ENCODE measurements around the gene CXorf65.
A peak's percentile ranks its signal among the peaks of the same experiment; 100 is the strongest.

The CXorf65 gene

DNA sequence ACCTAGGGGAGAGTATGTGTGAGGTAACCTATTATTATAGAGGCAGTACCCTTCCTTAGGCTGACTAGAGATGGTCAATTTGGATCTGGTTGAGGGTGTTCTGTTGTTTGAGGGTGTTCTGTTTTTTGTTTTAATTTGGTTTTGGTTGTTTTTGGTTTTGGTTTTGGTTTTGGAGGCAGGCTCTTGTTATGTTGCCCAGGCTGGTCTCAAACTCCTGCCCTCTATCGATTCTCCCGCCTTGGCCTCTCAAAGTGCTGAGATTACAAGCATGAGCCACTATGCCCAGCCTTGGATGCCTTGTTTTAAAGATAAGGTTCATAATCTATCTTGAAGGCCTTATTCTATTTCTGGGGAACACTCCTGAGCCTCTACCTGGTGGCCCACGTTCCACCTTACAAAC is 912 bp downstream of the CXorf65 start:
- no peak for DNase-seq

DNA sequence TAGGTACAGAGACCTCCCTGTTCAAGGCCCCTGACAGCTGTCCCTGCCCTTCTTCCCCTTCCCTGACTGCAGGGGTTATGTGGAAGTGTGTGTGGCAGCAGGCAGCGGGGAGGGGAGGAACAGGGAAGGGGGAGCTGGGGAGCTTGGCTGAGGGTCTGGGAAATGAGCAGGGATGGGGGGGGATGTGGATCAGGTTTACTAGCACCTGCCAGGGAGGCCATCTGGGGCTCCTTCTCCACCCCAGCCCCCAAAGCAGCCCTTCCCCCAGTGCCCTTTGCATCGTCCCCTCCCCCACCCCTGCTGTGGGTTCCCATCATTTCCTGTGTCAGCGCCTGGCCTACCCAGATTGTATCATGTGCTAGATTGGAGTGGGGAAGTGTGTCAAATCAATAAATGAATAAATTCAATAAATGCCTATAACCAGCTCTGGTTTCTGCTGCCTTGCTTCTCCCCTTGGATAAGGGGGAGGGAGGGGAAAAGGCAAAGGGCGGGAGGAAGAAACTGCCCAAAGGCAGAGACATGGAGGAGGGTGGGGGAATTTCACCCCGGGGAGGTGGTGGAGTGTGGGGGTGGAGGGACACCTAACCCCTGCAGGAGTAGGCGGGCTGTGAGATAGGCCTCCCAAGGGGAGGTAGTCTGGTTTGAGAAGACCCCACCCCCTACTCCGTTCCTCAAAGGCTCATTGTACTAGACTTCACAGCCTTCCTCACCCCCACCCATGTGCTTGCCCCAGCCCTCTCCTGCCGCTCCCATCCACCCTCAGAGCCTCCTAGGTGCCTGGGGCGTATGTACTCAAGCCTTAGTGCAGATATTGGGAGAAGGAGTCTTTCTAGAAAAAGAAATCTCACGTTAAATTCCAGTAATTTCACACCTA is 3.2 kb downstream of the CXorf65 start:
- no peak for DNase-seq

DNA sequence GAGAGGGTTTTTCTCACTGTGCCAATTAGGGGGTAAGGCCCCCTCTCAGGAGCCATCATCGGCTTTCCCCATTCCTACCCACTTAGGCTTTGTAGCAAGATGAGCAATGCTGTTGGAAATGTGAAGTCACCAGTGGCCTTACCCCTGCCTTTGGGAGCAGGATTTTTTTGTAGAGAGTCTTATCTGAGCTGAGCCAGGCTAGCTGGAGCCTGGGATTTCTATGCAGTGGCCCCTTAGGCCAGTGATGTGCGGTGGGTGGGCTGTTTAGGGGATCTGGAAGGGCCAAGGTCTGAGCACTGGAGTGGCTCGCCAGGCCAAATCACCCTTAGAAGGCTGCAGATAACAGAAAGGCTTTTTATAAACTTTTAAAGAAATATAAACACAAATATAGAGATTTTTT is 4.2 kb downstream of the CXorf65 start:
- DNase-seq = no peak

DNA sequence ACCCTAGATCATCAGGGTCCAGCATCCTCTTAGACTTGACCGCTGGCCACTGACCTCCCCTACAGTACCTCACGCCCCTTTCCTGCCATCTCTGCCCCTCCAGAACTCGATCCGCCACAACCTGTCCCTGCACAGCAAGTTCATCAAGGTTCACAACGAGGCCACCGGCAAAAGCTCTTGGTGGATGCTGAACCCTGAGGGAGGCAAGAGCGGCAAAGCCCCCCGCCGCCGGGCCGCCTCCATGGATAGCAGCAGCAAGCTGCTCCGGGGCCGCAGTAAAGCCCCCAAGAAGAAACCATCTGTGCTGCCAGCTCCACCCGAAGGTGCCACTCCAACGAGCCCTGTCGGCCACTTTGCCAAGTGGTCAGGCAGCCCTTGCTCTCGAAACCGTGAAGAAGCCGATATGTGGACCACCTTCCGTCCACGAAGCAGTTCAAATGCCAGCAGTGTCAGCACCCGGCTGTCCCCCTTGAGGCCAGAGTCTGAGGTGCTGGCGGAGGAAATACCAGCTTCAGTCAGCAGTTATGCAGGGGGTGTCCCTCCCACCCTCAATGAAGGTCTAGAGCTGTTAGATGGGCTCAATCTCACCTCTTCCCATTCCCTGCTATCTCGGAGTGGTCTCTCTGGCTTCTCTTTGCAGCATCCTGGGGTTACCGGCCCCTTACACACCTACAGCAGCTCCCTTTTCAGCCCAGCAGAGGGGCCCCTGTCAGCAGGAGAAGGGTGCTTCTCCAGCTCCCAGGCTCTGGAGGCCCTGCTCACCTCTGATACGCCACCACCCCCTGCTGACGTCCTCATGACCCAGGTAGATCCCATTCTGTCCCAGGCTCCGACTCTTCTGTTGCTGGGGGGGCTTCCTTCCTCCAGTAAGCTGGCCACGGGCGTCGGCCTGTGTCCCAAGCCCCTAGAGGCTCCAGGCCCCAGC is 5.7 kb downstream of the CXorf65 start:
- no peak for DNase-seq

DNA sequence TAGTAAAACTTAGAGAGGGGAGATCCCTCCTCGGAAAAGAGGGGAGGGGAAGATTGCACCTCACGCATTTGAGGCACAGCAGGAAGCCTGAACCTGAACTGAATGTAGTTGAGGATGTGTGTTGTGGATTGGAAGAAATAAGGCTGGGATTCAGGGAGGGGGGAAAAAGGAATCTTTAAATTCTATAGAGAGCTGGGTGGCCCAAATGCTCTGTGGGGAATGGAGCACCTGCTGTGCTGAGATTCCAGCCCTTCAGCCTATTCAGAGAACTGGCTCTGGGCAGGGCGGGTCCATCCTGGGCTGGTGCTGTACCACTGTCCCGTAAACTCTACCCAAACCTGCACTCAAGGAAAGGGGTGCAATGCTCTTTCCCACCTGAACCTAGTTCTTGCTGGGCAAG is 6.8 kb downstream of the CXorf65 start:
- no peak for DNase-seq

DNA sequence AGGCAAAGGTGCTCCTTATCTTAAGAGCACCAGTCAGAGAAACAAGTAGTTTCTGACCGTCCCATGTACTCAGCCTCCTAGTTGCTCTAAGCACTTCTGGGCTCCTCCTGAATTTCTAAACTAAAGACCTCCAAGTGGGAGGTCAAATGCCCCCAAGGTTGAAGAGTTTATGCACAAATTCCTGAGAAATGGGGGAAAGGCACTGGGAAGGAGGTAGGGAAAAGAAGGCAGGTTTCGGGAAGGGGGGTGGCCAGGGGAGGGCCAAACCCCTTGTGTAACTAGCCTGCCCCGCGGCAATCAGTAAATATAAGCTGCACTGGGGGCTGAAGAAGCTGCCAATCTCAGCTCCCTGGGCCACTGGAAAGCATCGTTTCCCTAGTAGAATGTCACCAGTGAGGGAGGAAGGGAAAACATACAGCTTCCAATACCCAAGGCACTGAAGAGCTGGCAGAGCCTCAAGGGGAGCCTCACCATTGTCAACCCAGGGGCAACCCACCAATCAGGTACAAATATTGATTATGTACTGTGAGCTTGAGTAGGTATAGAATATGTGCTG is 7.5 kb downstream of the CXorf65 start:
- DNase-seq = no peak

DNA sequence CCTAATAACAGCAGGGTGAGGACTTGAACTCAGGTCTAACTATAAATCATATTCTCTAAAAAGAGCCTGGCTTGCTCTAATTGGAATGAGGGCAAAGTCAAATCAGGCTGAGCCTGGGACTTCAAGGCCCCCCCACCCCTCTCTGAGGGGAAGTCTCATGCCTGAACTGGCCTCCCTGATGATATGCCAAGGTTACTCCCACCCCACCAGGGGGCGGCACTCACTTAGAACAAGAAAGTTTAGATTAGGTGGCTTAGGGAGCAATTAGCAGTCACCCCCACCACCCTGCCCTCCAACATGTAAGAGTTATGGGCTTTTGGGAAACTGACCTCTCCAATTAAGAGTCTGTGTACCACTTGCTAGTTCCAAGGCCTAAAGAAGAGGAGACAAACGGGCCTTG is 8.2 kb downstream of the CXorf65 start:
- DNase-seq = peak; percentile 67

DNA sequence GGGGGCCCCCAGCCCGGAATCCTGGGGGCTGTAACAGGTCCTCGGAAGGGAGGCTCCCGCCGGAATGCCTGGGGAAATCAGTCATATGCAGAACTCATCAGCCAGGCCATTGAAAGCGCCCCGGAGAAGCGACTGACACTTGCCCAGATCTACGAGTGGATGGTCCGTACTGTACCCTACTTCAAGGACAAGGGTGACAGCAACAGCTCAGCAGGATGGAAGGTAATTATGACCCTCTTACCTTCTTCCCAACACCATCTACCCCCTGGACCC is 9.8 kb downstream of the CXorf65 start:
- DNase-seq = no peak

DNA sequence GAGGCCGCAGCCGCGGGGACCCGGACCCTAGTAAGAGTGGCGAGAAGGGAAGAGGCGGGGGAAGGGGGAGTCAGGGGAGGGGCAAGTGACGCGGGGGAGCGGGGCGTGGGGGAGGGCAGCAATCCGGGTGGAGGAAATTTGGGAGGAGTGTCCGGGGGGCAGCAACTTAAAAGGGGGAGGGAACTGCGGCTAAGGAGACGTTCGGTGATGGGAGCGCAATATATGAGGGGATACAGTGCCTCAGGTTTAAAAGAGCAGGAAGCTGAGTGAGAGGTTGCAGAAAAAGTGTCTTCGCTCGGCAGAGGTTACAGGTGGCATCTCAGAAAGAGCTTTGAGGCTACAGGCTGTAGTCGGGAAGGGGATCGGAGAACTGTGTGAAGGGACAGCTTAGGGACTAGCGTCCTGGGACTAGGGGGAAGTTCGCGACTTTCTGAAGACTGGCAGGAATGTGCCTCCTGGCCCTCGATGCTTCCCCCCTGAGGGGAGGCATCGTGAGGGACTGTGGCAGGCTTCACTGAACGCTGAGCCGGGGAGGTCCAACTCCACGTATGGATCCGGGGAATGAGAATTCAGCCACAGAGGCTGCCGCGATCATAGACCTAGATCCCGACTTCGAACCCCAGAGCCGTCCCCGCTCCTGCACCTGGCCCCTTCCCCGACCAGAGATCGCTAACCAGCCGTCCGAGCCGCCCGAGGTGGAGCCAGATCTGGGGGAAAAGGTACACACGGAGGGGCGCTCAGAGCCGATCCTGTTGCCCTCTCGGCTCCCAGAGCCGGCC is 10.4 kb downstream of the CXorf65 start:
- DNase-seq = peak; percentile 6

DNA sequence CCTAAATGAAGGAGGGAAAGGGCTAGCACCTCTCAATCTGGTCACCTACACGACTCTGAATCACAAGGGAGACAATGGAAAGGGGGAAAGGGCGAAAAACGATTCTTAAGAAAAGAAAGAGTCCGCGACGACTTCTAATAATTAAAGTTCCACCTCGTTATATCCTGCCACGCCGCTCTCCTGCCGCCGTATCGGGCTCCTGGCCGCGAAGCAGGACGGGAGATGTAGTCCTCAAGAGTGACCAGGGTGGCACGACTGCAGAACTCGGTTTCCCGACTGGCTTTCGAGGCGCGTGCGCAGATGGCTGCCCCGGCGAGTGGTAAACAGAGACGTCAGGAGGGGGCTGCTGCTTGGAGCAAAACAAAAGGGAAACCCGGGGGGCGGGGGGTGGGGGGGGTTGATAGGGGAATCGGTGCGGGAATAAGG is 11.0 kb downstream of the CXorf65 start, which contains the start of gene FOXO4:
Gene FOXO4, plus strand, starts transcription at position 297 of the 426 bp plus-strand sequence. CDS start 678 bp downstream, outside the sequence.
- DNase-seq = peak; percentile 84

DNA sequence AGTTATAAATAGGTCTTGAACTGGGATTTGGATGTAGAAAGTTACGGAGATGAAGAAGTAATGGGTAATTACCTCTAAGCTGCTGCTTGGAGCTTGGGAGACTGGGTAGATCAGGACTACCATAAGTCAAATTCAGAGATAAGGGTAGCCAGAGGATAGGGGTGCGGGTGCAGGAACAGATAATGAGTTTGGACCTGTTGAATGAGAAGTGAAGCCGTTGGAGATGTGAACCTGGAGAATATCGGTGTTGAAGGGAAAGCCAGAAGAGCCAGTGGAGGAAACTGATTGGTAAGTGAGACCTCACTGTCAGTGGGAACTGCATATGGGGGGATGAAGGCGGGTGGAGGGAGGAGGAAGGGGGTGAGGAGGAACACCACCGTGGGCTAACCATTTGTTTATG is 11.5 kb downstream of the CXorf65 start:
- no peak for DNase-seq

DNA sequence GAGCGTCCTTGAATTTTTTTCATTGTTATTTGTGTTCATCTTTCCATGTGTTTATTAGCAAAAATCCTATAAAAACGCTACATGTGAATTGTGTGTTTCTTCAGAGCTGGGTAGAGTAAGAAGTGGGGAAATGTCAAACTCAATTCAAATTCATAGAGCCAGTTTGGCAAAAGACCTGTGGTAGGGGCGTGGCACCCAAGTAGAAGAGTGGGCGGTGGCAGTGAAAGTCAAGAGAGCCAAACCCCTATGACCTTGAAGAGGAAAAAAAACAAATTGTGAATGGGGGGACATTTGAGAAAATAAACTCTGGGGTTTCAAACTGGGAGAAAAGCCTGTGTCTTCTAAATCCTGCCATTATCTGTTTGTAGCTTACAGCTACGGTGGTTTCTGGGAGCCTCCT is 15.3 kb downstream of the CXorf65 start:
- DNase-seq = no peak

DNA sequence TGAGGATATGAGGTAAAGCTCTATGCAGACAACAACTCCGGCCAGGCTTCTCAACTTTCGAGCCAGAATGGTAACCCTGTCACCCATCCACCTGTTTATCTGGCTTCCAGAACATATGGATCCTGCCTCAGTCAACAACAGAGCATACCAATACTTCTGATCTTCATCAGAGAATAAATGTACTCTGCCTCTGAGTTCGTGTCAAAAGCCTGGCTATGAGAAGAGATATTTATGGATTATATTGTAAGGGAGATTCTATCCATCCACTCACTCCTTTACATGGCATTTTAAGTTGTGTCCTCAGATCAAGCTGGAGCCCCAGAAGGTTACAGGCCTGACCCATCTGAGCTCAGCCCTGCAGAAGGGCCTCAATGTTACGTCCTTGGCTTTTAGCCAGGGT is 20.6 kb downstream of the CXorf65 start:
- DNase-seq = no peak

DNA sequence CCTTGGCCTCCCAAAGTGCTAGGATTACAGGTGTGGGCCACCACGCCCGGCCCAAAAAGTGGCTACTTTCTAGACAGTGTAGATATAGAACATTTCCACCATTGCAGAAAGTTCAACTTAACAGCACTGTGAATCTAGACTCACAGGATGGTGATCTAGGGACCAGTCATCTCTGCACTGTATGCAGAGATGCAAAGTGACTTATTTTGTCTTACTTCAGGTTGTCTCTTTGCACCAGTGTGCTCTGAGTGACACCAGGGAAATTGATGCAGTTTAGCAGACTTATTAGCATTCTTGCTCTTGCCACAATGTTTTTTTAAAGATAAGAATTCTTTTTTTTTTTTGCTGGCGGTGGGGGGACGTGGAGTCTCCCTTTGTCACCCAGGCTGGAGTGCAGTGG is 23.7 kb downstream of the CXorf65 start:
- DNase-seq = no peak

DNA sequence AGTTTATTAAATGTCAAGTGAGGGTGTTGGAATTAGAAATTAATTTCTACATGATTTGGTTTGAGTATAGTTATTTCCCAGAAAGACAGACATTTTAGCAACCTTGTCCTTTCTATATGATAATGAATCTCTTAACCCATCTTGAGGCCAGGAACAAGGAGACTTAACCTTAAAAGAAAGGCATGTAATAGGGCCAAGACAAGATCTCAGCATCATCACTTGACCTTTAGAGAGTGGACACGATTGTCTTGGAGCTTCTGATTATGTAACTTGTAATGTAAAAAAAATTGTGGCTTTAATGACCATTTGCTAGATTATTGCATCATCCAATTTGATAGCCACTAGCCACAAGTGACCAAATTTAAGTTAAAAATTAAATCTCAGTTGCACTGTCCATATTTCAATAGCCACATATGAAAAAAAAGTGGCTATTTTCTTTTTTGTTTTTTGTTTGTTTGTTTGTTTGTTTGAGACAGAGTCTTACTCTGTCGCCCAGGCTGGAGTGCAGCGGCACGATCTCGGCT is 24.4 kb downstream of the CXorf65 start:
- no peak for DNase-seq

DNA sequence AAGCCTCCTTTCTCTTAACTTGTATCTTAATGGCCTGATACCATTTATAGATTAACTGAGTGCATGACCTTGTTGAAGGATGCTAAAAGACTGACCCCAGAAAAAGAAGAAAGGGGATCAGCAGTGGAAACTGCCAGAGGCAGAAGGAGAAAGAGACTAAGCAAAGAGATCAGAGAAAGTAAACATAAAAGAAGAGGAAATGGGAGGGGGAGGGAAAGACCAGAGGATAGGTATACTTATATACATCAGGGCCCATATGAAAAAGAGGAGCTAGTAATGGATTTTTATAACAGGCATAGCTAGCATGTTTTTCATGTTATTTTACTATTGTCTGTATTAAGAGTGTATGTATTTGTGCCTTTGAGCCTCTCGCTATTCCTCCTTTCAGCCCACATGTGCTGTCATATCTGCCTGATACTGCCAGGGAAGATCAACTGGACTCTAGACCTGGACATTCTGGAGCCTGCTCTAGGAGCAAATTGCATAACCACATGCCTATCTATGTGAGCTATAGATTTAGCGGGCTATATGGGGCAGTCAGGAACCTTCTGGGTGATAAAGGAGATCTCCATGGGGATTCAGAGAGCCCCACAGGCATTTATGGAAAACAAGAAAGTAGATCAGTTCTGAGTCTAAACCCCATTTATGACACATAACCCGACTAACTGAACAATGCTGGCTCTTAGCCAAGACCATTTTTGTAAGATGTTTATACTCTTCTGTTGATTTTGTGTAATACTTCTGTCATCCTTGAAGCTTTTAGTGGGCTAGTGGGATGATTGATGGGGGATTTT is 25.0 kb downstream of the CXorf65 start:
- DNase-seq = no peak

DNA sequence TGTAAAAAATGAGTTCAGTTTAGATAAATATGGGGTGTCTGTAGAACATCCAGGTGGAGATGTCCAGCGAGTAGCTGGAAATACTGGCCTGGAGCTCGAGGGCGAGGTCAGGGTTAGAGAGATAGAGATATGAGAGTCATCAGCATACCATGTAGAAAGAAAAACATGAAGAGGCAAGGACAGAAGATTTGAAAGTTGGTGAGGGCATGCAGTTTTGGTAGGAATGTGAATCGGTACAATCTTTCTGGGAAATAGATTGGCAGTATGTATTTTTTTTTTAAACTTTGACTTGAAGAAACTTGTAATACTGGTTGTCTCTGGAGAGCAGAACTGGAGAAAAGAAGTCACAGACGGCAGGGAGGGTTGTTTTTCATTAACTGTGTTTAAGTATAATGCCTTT is 36.0 kb downstream of the CXorf65 start:
- no peak for DNase-seq

DNA sequence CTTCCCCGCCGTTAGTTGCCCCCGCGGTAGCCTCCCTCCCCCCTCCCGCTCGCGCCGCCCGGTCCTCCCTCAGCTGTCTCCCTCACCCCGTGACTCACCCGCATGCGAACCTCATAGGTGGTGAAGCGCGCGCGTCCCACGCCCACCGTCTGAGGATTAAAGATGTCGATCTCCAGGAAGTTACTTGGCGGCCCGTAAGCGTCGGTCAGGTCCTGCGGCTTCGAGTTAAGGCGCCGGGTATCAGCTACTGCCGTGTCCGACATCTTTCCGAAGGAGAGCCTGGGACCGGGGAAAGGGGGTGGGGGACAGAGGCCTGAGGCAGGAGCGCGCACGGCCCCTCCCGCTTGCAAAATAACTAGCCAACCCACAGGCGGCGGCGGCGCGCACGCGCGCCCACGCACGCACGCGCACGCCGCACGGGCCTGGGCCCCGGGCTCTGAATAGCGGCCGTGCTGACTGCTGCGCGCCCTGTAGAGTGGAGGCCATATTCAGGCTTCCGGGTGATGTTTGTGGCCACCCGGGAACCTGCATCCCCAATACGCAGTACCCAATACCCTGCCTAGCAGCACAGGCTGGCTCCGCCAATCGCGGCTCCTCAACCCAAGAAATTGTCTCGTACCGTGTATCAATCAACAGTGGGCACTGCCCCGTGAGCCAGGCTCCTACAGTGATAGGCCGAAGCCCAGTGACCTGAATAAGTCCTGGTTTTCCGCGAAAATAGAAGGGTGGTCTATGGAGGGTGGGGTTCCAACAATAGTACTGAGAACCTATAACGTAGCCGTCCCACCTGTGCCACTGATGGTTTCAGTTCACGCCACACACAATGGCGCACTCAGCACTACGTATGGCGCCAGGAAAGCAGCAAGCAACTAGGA is 38.3 kb downstream of the CXorf65 start, which contains the start of gene SNX12:
Gene SNX12, minus strand, starts transcription at position 291 of the 875 bp plus-strand sequence. Its CDS starts 28 bp downstream, at position 263.
- peak; percentile 90 for DNase-seq

DNA sequence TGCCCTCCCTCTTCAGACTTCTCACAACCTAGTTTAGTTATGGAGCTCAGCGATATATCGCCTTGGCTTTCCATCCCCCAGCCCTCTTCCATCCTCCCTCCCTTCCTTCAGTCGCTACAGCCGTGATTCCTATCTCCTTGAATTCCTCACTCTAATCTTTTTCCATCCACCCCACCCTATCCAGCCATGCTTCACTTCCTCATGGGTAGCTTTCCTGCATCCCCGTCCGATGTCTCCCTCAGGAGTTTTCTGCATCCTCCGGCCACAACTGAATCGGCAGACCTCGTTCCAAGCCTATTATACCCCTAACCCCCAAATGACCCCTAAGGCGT is 38.9 kb downstream of the CXorf65 start:
- DNase-seq = no peak

DNA sequence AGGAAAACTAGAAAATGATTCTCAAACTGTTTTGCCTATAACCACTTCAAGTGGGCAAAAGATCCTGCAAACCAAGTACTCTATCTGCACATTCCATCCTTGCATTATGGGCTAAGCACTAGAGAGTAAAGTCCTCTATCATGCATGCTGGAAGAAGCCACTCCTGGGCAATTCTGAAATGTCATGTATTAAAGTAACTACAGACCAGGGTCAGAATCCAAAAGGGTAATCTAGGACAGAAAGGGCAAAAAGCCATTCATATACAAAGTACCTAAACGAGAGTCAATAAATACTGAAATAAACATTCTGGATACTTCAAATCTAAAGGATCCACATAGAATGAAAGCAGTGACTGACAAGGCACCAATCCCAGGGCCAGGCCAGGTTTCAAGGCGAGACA is 39.5 kb downstream of the CXorf65 start:
- no peak for DNase-seq

DNA sequence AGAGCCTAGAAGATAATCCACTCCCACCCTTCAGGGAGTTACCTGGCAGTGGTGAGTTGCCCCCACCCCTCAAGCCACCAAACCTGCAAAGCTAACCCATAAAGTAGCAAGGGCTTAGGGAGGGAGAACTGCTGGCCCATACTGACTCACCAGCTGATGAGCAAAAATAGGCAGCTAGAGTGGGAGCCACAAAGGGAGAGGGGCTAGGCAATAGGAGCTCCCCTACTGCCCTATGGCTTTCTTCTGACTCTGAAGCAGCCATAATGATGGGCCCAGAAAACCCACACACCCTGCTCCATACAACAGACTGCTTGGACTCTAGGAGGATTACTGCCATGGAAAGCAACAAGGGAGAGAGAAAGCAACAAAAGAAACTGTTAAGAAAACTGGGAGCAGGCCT is 46.4 kb downstream of the CXorf65 start:
- no peak for DNase-seq

Data from inflammatory macrophage treated with lipopolysaccharide for 4 hours (primary cell).